Measurements from ENCODE around the gene RASA3.
"Not testable (repeated sequence)": the region's sequence is repeated elsewhere in the genome, so short reads cannot be mapped to it uniquely, and the experiment has no call there.

Gene RASA3

GRCh38 chr13:114127473-114128347, 4.7 kb downstream of the RASA3 start:
- peak overlapping the region in 1 of 2 donors; percentile 87 for H3K27ac ChIP-seq

GRCh38 chr13:114126789-114127472, 5.5 kb downstream of the RASA3 start:
- TF ChIP-seq CTCF (IDR thresholded peaks at IDR 0.05) = no peak
- Histone ChIP-seq H3K4me3 (no peak overlapping the region), H3K27ac (no peak overlapping the region)
- no peak for DNase-seq (ENCODE audit: low spot score)

More at GRCh38 chr13:114127473-114128347, 4.7 kb downstream of the RASA3 start:
- DNase-seq (ENCODE audit: low spot score) = no peak
- peak overlapping the region; percentile 43 for H3K4me3 ChIP-seq
- no peak for TF ChIP-seq CTCF (IDR thresholded peaks at IDR 0.05)

- not testable (repeated sequence) for H3K27ac ChIP-seq; DNase-seq (ENCODE audit: low spot score); H3K4me3 ChIP-seq
These were observed 6.3 kb downstream of the RASA3 start for GRCh38 chr13:114126086-114126485.

- no peak for TF ChIP-seq CTCF (IDR thresholded peaks at IDR 0.05)
- H3K27ac ChIP-seq = no peak overlapping the region
- DNase-seq (ENCODE audit: low spot score) = no peak
- no peak overlapping the region for H3K4me3 ChIP-seq
These were observed 6.8 kb downstream of the RASA3 start for GRCh38 chr13:114125589-114125988.

- no peak for DNase-seq (ENCODE audit: low spot score)
- Histone ChIP-seq H3K27ac (no peak overlapping the region), H3K4me3 (no peak overlapping the region)
- TF ChIP-seq CTCF (IDR thresholded peaks at IDR 0.05) = no peak
These were observed 7.5 kb downstream of the RASA3 start for GRCh38 chr13:114124921-114125320.

- Histone ChIP-seq H3K27ac (no peak overlapping the region), H3K4me3 (no peak overlapping the region)
- DNase-seq (ENCODE audit: low spot score) = no peak
- TF ChIP-seq CTCF (IDR thresholded peaks at IDR 0.05) = no peak
These were observed 8.0 kb downstream of the RASA3 start for GRCh38 chr13:114124431-114124830.

GRCh38 chr13:114123876-114124275, 8.5 kb downstream of the RASA3 start:
- no peak for DNase-seq (ENCODE audit: low spot score)
- H3K4me3 ChIP-seq = no peak overlapping the region
- no peak overlapping the region for H3K27ac ChIP-seq
- no peak for TF ChIP-seq CTCF (IDR thresholded peaks at IDR 0.05)
